Measurements from ENCODE around the gene RANBP9. TPM values are rescaled to one million over a fixed set of nuclear protein-coding genes. Genes with fewer than 3 reads are reported as not detected.

The RANBP9 gene
- total RNA-seq, 2 experiments from 2014 or later = 53.3 to 56.2 TPM

- POLR2A ChIA-PET = no interaction called here
These were observed 3.8 kb upstream of the RANBP9 start for GRCh38 chr6:13715444-13715883.

GRCh38 chr6:13712599-13712898 lies 914 bp upstream of the RANBP9 start:
- Mint-ChIP-seq H3K4me3 (peak overlapping the region; percentile 87), H3K27me3 (no peaks in the 10 kb centered on the region), H3K27ac (peak overlapping the region; percentile 94), H3K4me1 (ENCODE audit: low read depth) (peaks cover 52% of the 10 kb centered on the region), H3K9me3 (peaks cover 15% of the 10 kb centered on the region), H3K36me3 (ENCODE audit: low read depth) (peaks cover 25% of the 10 kb centered on the region)
- POLR2A ChIA-PET = interaction anchor here (1.0 to 3.9 kb wide), 6 partner anchors 11 to 97 kb away, joined by 3 to 26 read pairs (median 4); partner anchors contain the start of gene NOL7
- CTCF ChIA-PET = interaction anchor here (0.9 to 1.3 kb wide), 5 partner anchors 41 to 137 kb away, joined by 3 to 4 read pairs (median 3); partner anchors contain the start of gene NOL7
- TF ChIP-seq, protein P1, sequence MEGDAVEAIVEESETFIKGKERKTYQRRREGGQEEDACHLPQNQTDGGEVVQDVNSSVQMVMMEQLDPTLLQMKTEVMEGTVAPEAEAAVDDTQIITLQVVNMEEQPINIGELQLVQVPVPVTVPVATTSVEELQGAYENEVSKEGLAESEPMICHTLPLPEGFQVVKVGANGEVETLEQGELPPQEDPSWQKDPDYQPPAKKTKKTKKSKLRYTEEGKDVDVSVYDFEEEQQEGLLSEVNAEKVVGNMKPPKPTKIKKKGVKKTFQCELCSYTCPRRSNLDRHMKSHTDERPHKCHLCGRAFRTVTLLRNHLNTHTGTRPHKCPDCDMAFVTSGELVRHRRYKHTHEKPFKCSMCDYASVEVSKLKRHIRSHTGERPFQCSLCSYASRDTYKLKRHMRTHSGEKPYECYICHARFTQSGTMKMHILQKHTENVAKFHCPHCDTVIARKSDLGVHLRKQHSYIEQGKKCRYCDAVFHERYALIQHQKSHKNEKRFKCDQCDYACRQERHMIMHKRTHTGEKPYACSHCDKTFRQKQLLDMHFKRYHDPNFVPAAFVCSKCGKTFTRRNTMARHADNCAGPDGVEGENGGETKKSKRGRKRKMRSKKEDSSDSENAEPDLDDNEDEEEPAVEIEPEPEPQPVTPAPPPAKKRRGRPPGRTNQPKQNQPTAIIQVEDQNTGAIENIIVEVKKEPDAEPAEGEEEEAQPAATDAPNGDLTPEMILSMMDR (IDR thresholded peaks at IDR 0.05) = no peak
- intact Hi-C loops (cut with micrococcal nuclease) = loop anchor here (2.0 kb wide), 1 partner anchor 50 kb away; no protein-coding TSS in a partner anchor
- DNase-seq = no peak
- ATAC-seq = no peak

More at GRCh38 chr6:13715444-13715883, 3.8 kb upstream of the RANBP9 start:
- intact Hi-C loops (cut with micrococcal nuclease) = no loop called here
- Mint-ChIP-seq H3K36me3 (ENCODE audit: low read depth) (peaks cover 18% of the 10 kb centered on the region), H3K4me1 (ENCODE audit: low read depth) (peaks cover 46% of the 10 kb centered on the region), H3K27ac (peak overlapping the region; percentile 73), H3K27me3 (no peaks in the 10 kb centered on the region), H3K9me3 (peaks cover 22% of the 10 kb centered on the region), H3K4me3 (no peak overlapping the region)
- ATAC-seq = peak; percentile 12
- CTCF ChIA-PET = no interaction called here
- TF ChIP-seq, protein P1 (IDR thresholded peaks at IDR 0.05) = no peak
- peak; percentile 77 for DNase-seq

- peak; percentile 43 for ATAC-seq
- Mint-ChIP-seq H3K36me3 (ENCODE audit: low read depth) (peaks cover 25% of the 10 kb centered on the region), H3K9me3 (peaks cover 8% of the 10 kb centered on the region), H3K4me1 (ENCODE audit: low read depth) (peaks cover 46% of the 10 kb centered on the region), H3K4me3 (peak overlapping the region; percentile 58), H3K27ac (peak overlapping the region; percentile 52), H3K27me3 (no peaks in the 10 kb centered on the region)
- ChIA-PET CTCF (interaction anchor here (0.7 to 3.2 kb wide), 7 partner anchors 15 to 121 kb away, joined by 3 to 16 read pairs (median 5); partner anchors contain the start of gene NOL7), POLR2A (interaction anchor here (0.8 to 3.9 kb wide), 19 partner anchors 10 to 383 kb away, joined by 3 to 26 read pairs (median 4); partner anchors contain the start of genes NOL7, SIRT5 and TBC1D7)
- TF ChIP-seq, protein P1 (IDR thresholded peaks at IDR 0.05) = no peak
- DNase-seq = peak; percentile 74
- intact Hi-C loops (cut with micrococcal nuclease) = no loop called here
These were observed 307 bp downstream of the RANBP9 start for GRCh38 chr6:13711324-13711732.

DNA sequence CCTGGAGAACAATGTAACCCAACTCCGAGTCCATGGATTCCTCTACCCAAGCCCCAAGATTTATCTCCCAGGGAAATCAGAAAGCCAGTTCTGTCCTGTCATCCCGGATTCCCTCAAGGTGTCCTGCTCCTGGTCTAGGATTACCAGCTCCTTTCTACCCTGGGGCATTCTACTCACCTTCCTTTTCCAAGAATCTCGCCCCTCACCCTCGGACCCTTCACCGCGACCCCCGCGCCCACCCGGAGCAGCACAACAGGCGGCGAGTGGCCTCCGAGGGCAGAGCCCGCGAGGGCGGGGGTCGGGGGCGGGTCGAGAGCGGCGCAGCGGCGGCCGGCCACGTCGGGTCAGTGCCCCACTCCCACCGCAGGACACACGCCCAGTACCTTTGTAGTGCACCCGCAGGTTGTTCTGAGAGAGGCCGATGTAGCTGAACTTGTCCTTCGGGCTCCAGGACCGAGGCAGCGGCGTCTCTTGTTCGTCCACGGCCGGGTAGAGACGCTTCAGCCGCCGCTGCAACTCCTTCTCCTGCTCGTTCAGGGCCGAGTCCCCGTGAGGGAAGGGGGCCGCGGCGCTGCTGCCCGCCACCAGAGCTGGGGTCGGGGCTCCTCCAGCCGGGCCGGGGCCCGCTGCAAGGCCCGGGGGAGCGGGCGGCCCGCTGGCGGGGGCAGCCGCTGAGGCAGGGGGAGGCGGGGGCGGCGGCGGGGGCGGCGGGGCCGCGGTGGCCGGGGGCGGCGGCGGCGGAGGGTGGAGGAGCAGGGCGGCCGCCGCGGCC lies 897 bp downstream of the RANBP9 start:
- intact Hi-C loops (cut with micrococcal nuclease) = no loop called here
- POLR2A ChIA-PET = interaction anchor here (0.8 to 3.9 kb wide), 20 partner anchors 10 to 383 kb away, joined by 3 to 26 read pairs (median 4); partner anchors contain the start of genes NOL7, SIRT5 and TBC1D7
- TF ChIP-seq, protein P1 (IDR thresholded peaks at IDR 0.05) = no peak
- DNase-seq (peak; percentile 60), ATAC-seq (no peak)
- Mint-ChIP-seq H3K36me3 (ENCODE audit: low read depth) (peaks cover 26% of the 10 kb centered on the region), H3K27ac (peak overlapping the region; percentile 96), H3K27me3 (no peaks in the 10 kb centered on the region), H3K4me3 (peak overlapping the region; percentile 100), H3K4me1 (ENCODE audit: low read depth) (peaks cover 42% of the 10 kb centered on the region), H3K9me3 (peaks cover 3% of the 10 kb centered on the region)
- CTCF ChIA-PET = interaction anchor here (0.7 to 3.2 kb wide), 9 partner anchors 15 to 120 kb away, joined by 3 to 16 read pairs (median 5); partner anchors contain the start of gene NOL7

Data from activated CD8-positive, alpha-beta T cell treated with anti-CD3 and anti-CD28 coated beads for 36 hours (primary cell).